DOHH2 (cell line): ENCODE data around the gene WDR7.

Experiments used
- CTCF ChIP-seq: fragments of 200-600 bp; sonication (generic); IDR thresholded peaks from one replicate; pipeline ENCODE4 v1.5.1; 2014; ENCODE audit warnings: antibody characterized with exemption, mild to moderate bottlenecking, low read depth, low read length; ENCODE audit not compliant: poor library complexity, severe bottlenecking
- EZH2phosphoT487 ChIP-seq: fragments of 200-600 bp; sonication (generic); IDR thresholded peaks from 2 replicates; pipeline ENCODE4 v1.6.1; 2017; ENCODE audit warnings: borderline replicate concordance, mild to moderate bottlenecking, antibody characterized with exemption, low read length, moderate library complexity, mixed read lengths

- no peak for TF ChIP-seq CTCF
- peak; percentile 100; the same call in 1 of the 2 replicates for TF ChIP-seq EZH2phosphoT487
Measured at GRCh38 chr18:57077786-57078552, 426.8 kb downstream of the WDR7 start.
